Mesothelial cell of epicardium (in vitro differentiated cells): Measurements from ENCODE around the gene MYL6B. TPM values are rescaled to one million over a fixed set of nuclear protein-coding genes. Genes with fewer than 3 reads are reported as not detected.
"Not testable (repeated sequence)": the region's sequence is repeated elsewhere in the genome, so short reads cannot be mapped to it uniquely, and the experiment has no call there.

Source experiments
- DNase-seq, 2 experiments: peaks; one replicate each; pipeline ENCODE4 v3.0.0; 2021; ENCODE audit warnings: low spot score in 2 of 2; ENCODE audit not compliant: unreplicated experiment in 2 of 2
- H3K27ac Mint-ChIP-seq: 2 replicates; pipeline ENCODE4 v1.8.0; 2021; ENCODE audit warnings: mixed read lengths
- H3K27me3 Mint-ChIP-seq: 2 replicates; pipeline ENCODE4 v1.8.0; 2021; ENCODE audit warnings: low read depth, mixed read lengths
- H3K36me3 Mint-ChIP-seq: 2 replicates; pipeline ENCODE4 v1.8.0; 2021; ENCODE audit warnings: mixed read lengths
- H3K4me1 Mint-ChIP-seq: 2 replicates; pipeline ENCODE4 v1.8.0; 2021; ENCODE audit warnings: mixed read lengths
- H3K4me3 Mint-ChIP-seq: 2 replicates; pipeline ENCODE4 v1.8.0; 2021; ENCODE audit warnings: mild to moderate bottlenecking, moderate library complexity, mixed read lengths
- H3K9me3 Mint-ChIP-seq: 2 replicates; pipeline ENCODE4 v1.8.0; 2021; ENCODE audit warnings: mixed read lengths
- total RNA-seq: library from RNA; stranded (reverse); gene quantifications from 3 replicates; pipeline ENCODE4 v1.2.1, GENCODE V29; 2021
- TF ChIP-seq, protein P1 (sequence below): fragments of 200-600 bp; sonication (generic); IDR thresholded peaks from one replicate; pipeline ENCODE4 v1.5.0; 2021; ENCODE audit warnings: antibody characterized with exemption; ENCODE audit not compliant: unreplicated experiment

Gene MYL6B
- total RNA-seq, 1 donor from 2014 or later = 150 TPM

DNA sequence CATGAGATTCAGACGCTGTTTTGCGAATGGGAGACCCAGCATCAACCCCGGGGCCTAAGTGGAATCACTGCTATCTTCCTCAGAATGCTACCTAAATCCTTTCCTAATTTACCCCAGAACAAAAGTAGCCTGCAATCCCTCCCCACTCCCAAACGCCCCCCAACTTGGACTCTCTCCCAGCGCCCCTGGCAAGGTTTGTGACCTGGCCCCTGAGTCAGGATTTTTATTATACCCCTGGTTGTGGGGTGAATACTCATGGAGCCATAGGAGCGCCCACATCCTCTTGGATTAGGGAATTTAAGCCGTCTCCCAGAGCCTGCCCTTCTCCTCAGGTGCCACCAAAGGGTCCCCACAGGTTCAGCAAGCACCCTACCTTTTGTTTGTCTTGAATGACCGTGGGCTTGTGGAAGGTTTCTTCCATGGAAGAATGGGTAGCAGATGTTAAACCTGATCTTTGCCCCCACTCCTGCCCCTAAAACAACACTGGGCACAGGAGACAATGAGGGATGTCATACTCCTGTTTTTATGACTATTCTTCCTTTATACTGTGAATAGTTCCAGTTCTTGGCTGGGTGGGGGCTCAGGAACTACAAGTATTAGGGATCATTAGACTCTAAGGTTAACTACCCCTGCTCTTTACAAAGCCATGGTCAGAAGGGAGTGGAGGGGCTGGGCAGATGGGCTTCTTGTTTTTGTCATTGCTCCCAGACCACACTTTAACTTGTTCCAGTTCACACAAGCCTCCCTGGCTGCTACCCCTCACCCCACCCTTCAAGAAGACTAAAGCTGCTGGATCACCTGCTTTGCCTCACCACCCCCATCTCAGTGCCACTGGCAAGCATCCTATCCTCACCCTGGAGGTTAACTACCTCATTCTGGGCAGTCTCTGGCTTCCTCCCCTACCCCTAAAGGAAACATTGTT, 630 bp downstream of the MYL6B start:
- Mint-ChIP-seq H3K27me3 (no peaks in the 10 kb centered on the region), H3K36me3 (peaks cover 11% of the 10 kb centered on the region), H3K4me3 (peak overlapping the region; percentile 93), H3K27ac (peak overlapping the region; percentile 96), H3K4me1 (peaks cover 33% of the 10 kb centered on the region), H3K9me3 (no peaks in the 10 kb centered on the region)
- DNase-seq = no peak
- TF ChIP-seq, protein P1, sequence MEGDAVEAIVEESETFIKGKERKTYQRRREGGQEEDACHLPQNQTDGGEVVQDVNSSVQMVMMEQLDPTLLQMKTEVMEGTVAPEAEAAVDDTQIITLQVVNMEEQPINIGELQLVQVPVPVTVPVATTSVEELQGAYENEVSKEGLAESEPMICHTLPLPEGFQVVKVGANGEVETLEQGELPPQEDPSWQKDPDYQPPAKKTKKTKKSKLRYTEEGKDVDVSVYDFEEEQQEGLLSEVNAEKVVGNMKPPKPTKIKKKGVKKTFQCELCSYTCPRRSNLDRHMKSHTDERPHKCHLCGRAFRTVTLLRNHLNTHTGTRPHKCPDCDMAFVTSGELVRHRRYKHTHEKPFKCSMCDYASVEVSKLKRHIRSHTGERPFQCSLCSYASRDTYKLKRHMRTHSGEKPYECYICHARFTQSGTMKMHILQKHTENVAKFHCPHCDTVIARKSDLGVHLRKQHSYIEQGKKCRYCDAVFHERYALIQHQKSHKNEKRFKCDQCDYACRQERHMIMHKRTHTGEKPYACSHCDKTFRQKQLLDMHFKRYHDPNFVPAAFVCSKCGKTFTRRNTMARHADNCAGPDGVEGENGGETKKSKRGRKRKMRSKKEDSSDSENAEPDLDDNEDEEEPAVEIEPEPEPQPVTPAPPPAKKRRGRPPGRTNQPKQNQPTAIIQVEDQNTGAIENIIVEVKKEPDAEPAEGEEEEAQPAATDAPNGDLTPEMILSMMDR = no peak

DNA sequence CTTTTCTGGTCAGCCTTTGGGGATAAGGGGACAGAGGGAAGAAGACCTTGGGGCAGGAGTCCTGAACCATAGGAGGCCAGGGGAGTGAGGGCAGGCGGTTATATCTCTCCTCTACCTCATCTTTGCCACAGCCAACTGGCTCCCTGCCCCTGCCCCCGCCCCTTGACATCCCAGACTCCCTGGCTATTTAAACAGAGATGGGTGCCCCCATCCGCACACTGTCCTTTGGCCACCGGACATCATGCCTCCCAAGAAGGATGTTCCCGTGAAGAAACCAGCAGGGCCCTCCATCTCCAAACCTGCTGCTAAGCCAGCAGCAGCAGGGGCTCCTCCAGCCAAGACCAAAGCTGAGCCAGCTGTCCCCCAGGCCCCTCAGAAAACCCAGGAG, 1.3 kb downstream of the MYL6B start:
- peak overlapping the region; percentile 93 for H3K4me3 Mint-ChIP-seq
- H3K36me3 Mint-ChIP-seq = peaks cover 11% of the 10 kb centered on the region
- no peak for DNase-seq
- peaks cover 33% of the 10 kb centered on the region for H3K4me1 Mint-ChIP-seq
- H3K9me3 Mint-ChIP-seq = no peaks in the 10 kb centered on the region
- no peaks in the 10 kb centered on the region for H3K27me3 Mint-ChIP-seq
- TF ChIP-seq, protein P1 = no peak
- H3K27ac Mint-ChIP-seq = no peak overlapping the region

DNA sequence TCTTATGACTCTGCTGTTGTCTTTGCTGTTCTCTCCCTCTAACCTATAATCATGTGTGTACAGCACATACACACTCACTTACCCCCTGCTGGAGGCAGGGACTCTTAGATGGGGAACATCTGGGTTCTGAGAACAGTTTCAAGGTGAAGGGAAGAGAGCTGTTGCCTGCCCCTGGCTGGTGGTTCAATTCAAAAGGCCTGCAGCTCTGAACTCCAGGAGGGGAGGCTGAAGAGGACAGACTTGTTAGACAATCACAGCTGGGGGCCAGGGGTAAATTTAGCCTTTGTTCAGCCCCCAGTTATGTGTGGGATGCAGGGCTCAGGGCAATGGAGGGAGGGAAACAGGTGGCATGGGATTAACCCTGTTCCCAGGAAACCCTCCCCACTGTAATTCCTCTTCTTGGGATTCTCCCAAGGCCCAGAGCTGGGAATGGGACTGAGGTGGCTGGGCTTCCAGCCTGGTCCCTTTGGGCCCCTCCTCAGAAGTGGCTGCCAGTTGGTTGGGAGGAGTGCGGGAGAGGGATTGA, 1.9 kb downstream of the MYL6B start:
- no peak for DNase-seq
- Mint-ChIP-seq H3K36me3 (peaks cover 11% of the 10 kb centered on the region), H3K4me3 (no peak overlapping the region), H3K9me3 (no peaks in the 10 kb centered on the region), H3K4me1 (peaks cover 37% of the 10 kb centered on the region), H3K27me3 (no peaks in the 10 kb centered on the region), H3K27ac (no peak overlapping the region)
- TF ChIP-seq, protein P1 = no peak

DNA sequence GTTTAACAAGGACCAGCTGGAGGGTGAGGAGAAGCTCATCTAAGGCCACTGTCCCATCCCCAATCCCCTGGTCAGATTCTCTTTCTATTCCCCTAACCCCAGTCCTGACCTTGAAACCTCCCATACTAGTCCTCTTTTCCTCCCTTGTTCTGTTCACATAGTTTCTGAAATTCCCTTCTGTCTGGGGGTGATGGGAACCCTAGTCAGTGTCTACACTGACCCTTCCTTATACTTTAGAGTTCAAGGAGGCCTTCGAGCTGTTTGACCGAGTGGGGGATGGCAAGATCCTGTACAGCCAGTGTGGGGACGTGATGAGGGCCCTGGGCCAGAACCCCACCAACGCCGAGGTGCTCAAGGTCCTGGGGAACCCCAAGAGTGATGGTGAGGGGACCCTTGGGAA, 2.4 kb downstream of the MYL6B start:
- no peaks in the 10 kb centered on the region for H3K27me3 Mint-ChIP-seq
- H3K36me3 Mint-ChIP-seq = peaks cover 12% of the 10 kb centered on the region
- peak overlapping the region; percentile 26 for H3K4me3 Mint-ChIP-seq
- no peak for DNase-seq
- H3K27ac Mint-ChIP-seq = no peak overlapping the region
- peaks cover 42% of the 10 kb centered on the region for H3K4me1 Mint-ChIP-seq
- TF ChIP-seq, protein P1 = no peak
- no peaks in the 10 kb centered on the region for H3K9me3 Mint-ChIP-seq

DNA sequence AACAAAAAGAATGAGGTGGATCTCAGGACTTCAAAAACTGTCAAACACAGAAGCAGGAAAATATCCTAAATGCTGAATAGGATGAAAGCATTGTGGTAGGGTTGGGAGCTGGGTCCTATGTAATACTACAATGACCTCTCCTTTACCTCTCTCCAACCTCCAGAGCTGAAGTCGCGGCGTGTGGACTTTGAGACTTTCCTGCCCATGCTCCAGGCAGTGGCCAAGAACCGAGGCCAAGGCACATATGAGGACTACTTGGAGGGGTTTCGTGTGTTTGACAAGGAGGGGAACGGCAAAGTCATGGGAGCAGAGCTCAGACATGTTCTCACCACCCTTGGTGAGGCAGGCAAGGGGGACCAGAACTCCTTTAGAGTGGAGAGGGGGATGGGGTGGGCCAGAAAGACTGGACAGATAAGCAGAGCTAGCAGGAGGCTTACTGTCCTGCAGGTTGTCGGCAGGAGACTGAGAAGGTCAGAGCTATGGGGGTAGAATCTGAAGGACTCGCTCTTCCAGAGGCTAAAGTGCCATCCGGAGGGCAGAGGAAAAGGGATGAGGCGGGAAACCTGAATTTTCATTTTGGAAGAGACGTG, 3.0 kb downstream of the MYL6B start:
- no peaks in the 10 kb centered on the region for H3K27me3 Mint-ChIP-seq
- peak overlapping the region; percentile 26 for H3K4me3 Mint-ChIP-seq
- H3K4me1 Mint-ChIP-seq = peaks cover 44% of the 10 kb centered on the region
- TF ChIP-seq, protein P1 = no peak
- H3K9me3 Mint-ChIP-seq = no peaks in the 10 kb centered on the region
- H3K27ac Mint-ChIP-seq = no peak overlapping the region
- DNase-seq = no peak
- H3K36me3 Mint-ChIP-seq = peaks cover 17% of the 10 kb centered on the region

DNA sequence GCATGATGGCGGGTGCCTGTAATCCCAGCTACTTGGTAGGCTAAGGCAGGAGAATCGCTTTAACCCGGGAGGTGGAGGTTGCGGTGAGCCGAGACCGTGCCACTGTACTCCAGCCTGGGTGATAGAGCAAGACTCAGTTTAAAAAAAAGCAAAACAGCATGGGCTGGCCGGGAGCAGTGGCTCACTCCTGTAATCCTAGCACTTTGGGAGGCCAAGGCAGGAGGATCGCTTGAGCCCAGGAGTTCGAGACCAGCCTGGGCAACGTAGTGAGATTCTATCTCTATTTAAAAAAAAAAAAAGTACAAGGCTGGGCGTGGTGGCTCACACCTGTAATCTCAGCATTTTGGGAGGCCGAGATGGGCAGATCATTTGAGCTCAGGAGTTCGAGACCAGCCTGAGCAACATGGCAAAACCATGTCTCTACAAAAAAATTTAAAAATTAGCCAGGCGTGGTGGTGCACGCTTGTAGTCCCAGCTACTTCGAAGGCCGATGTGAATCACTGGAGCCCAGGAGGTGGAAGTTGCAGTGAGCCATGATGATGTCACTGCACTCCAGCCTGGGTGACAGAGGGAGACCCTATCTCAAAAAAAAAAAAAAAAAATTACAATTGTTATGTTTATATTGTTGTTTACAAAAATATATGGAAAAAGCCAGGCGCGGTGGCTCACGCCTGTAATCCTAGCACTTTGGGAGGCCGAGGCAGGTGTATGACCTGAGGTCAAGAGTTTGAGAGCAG, 4.2 kb downstream of the MYL6B start:
- not testable (repeated sequence) for H3K27me3 Mint-ChIP-seq, DNase-seq, H3K9me3 Mint-ChIP-seq
- Mint-ChIP-seq H3K4me1 (peaks cover 47% of the 10 kb centered on the region), H3K27ac (peak overlapping the region; percentile 96), H3K4me3 (peak overlapping the region; percentile 91), H3K36me3 (peaks cover 25% of the 10 kb centered on the region)
